Dendritic cell treated with granulocyte-macrophage colony-stimulating factor and Interleukin-4, amounts not matched to agents 40 ng/mL and 50 ng/mL, for 4 days (primary cell): ENCODE results near the gene SPAG9.

Experiments
- H3K27ac Mint-ChIP-seq: one replicate; pipeline ENCODE4 v1.8.0; 2022; ENCODE audit warnings: mild to moderate bottlenecking, mixed read lengths
- H3K27me3 Mint-ChIP-seq: one replicate; pipeline ENCODE4 v1.8.0; 2022; ENCODE audit warnings: mild to moderate bottlenecking, mixed read lengths
- H3K36me3 Mint-ChIP-seq: one replicate; pipeline ENCODE4 v1.8.0; 2022; ENCODE audit warnings: low read depth, mixed read lengths
- H3K4me1 Mint-ChIP-seq: one replicate; pipeline ENCODE4 v1.8.0; 2022; ENCODE audit warnings: low read depth, mixed read lengths
- H3K4me3 Mint-ChIP-seq: one replicate; pipeline ENCODE4 v1.8.0; 2022; ENCODE audit warnings: mild to moderate bottlenecking, moderate library complexity, mixed read lengths
- H3K9me3 Mint-ChIP-seq: one replicate; pipeline ENCODE4 v1.8.0; 2022; ENCODE audit warnings: mixed read lengths
- intact Hi-C: fragments of 100-400 bp; cut with micrococcal nuclease; formaldehyde crosslinking; loops from one replicate; pipeline ENCODE4 v1.15.0; 2022

Gene SPAG9

DNA sequence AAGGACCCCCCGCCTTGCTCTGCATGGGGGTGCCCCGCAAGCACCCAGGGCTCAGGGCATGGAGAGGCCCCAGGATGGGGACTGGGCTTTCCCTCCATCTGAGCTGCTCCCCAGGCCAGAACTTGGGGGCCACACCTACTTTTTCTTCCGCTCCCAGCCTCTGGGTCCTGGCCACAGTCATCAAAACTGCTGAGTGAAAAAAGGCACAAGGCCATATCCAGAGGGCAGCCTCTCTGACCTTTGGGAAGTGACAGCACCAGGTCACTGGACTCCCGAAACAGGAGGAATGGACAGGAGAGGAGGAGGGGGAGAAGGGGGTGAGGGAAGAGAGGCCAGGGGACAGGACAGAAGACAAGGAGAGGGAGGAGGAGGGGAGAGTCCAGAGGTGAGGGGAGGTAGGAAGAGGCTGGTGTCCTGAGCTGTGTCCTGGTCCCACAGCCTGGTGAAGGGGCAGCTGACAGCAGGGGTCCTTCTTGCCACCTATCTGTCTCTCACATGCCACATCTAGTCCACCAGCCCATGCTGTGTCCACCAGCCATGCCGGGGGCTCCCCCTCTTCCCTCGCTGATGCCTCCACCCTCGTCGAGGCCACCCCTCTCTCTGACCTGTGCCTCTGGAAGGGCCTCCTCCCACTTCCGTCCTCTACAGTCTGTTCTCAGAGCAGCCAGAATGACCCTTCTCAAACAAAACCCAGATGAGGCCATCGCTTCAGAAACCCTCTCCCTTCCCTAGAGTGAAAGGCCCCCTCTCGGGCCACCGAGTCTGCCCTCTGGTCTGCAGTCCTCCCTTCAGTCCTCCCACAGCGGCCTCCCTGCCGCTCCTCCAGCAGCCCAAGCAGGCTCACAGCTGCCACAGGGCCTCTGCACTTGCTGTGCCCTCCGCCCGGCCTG, 180.6 kb downstream of the SPAG9 start:
- peaks cover 7% of the 10 kb centered on the region for H3K27me3 Mint-ChIP-seq
- intact Hi-C loops = no loop called here
- no peaks in the 10 kb centered on the region for H3K36me3 Mint-ChIP-seq
- H3K4me1 Mint-ChIP-seq = peaks cover 21% of the 10 kb centered on the region
- no peak overlapping the region for H3K27ac Mint-ChIP-seq
- no peaks in the 10 kb centered on the region for H3K9me3 Mint-ChIP-seq
- no peak overlapping the region for H3K4me3 Mint-ChIP-seq

DNA sequence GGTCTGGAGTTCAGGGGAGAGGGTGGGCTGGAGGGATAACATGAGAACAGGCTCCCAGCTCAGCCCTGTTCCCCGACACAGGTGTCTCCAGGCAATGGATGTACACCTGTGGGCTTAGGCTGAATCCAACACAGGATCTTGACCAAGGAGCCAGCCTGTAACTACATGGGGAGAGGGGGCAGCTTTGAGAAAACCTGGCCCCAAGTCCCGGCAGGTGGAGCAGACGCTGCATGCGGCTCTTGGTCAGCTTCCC, 181.2 kb downstream of the SPAG9 start:
- no peak overlapping the region for H3K4me3 Mint-ChIP-seq
- no peaks in the 10 kb centered on the region for H3K36me3 Mint-ChIP-seq
- H3K9me3 Mint-ChIP-seq = no peaks in the 10 kb centered on the region
- peaks cover 6% of the 10 kb centered on the region for H3K27me3 Mint-ChIP-seq
- intact Hi-C loops = no loop called here
- H3K27ac Mint-ChIP-seq = no peak overlapping the region
- H3K4me1 Mint-ChIP-seq = peaks cover 26% of the 10 kb centered on the region

GRCh38 chr17:50938821-50939541, 181.7 kb downstream of the SPAG9 start:
- Mint-ChIP-seq H3K9me3 (no peaks in the 10 kb centered on the region), H3K27ac (no peak overlapping the region), H3K4me1 (peaks cover 25% of the 10 kb centered on the region), H3K36me3 (no peaks in the 10 kb centered on the region), H3K4me3 (no peak overlapping the region), H3K27me3 (peaks cover 3% of the 10 kb centered on the region)
- intact Hi-C loops = no loop called here

DNA sequence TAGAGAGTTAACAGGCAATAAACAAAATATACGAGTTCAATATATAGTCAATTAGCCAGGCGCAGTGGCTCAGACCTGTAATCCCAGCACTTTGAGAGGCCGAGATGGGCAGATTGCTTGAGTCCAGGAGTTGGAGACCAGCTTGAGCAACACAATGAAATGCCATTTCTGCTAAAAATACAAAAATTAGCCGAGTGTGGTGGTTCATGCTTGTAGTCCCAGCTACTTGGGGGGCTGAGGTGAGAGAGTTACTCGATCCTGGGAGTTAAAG, 184.7 kb downstream of the SPAG9 start:
- intact Hi-C loops = no loop called here
- peaks cover 44% of the 10 kb centered on the region for H3K4me1 Mint-ChIP-seq
- no peaks in the 10 kb centered on the region for H3K36me3 Mint-ChIP-seq

DNA sequence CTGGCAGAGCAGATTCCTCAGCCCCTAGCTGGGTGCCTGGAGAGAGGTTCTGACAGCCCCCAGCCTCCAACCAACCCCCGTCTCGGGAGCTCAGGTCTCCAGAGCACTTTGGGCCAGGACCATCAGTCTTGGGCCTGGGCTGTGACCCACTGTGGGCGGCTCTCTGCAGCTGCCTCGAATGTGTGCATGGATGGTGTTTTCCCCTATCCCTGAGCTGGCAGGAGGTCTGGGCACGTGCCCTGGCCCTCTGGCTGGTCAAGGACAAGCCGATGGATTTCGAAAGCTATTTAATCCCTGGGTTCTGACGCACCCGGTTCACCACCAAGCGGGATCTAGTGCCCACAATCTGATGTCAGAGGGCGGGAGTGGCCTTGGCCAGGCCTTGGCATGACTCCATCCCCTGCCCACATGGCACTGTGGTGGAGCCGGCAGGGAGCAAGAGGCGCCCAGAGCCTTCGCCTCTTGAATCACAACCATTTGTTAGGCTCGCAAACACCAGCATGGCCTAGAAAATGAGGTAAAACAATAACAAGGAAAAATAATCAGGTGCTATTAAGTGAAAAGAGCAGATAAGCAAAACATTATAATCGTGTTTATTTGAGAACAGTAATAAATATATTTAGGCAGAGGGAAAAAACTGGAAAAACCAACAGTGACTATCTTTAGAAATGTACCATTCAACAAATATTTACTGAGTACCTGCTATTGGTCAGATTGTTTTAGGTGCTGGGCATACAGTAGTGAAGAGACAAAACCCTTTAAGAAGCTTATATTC, 185.3 kb downstream of the SPAG9 start:
- H3K36me3 Mint-ChIP-seq = no peaks in the 10 kb centered on the region
- no peak overlapping the region for H3K4me3 Mint-ChIP-seq
- peak overlapping the region; percentile 54 for H3K27ac Mint-ChIP-seq
- H3K27me3 Mint-ChIP-seq = no peaks in the 10 kb centered on the region
- no peaks in the 10 kb centered on the region for H3K9me3 Mint-ChIP-seq
- H3K4me1 Mint-ChIP-seq = peaks cover 49% of the 10 kb centered on the region
- intact Hi-C loops = no loop called here

More for the DNA sequence above, 184.7 kb downstream of the SPAG9 start:
- no peak overlapping the region for H3K27ac Mint-ChIP-seq
- H3K27me3 Mint-ChIP-seq = no peaks in the 10 kb centered on the region
- no peak overlapping the region for H3K4me3 Mint-ChIP-seq
- H3K9me3 Mint-ChIP-seq = no peaks in the 10 kb centered on the region

DNA sequence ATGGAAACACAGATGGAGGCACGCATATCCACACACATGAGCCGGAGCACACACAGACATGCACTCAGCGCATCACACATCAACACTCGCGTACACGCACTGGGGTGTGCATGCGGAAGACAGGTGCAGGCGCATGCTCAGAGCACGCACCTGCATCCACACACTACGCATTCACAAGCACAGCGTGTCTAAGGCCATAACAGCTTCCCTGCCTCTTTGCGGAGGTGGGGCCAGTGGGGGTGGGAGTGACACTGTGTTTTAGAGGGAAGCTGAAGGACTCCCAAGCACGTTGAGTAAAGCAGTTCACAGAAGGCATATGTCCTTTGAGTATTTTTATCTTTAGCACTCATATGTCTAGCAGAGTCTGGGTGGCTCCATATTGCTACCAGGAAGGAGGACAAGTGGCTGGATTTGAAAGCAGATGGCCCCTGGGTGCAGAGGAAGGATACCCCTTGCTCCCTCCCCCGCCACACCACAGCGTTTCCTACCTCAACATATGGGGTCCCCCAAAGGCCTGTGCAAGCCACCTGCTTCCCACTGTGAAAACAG, 185.9 kb downstream of the SPAG9 start:
- Mint-ChIP-seq H3K4me1 (peaks cover 56% of the 10 kb centered on the region), H3K27ac (peak overlapping the region; percentile 54), H3K36me3 (no peaks in the 10 kb centered on the region), H3K9me3 (no peaks in the 10 kb centered on the region), H3K27me3 (peaks cover 5% of the 10 kb centered on the region), H3K4me3 (no peak overlapping the region)
- intact Hi-C loops = loop anchor here (5.0 kb wide), 1 partner anchor 67 kb away; the partner anchor contains the start of gene TOB1

- Mint-ChIP-seq H3K27ac (no peak overlapping the region), H3K4me3 (no peak overlapping the region), H3K27me3 (peaks cover 6% of the 10 kb centered on the region), H3K4me1 (peaks cover 59% of the 10 kb centered on the region), H3K9me3 (no peaks in the 10 kb centered on the region), H3K36me3 (no peaks in the 10 kb centered on the region)
- intact Hi-C loops = loop anchor here (5.0 kb wide), 1 partner anchor 67 kb away; the partner anchor contains the start of gene TOB1
Observed at GRCh38 chr17:50934161-50934560, 186.5 kb downstream of the SPAG9 start.

DNA sequence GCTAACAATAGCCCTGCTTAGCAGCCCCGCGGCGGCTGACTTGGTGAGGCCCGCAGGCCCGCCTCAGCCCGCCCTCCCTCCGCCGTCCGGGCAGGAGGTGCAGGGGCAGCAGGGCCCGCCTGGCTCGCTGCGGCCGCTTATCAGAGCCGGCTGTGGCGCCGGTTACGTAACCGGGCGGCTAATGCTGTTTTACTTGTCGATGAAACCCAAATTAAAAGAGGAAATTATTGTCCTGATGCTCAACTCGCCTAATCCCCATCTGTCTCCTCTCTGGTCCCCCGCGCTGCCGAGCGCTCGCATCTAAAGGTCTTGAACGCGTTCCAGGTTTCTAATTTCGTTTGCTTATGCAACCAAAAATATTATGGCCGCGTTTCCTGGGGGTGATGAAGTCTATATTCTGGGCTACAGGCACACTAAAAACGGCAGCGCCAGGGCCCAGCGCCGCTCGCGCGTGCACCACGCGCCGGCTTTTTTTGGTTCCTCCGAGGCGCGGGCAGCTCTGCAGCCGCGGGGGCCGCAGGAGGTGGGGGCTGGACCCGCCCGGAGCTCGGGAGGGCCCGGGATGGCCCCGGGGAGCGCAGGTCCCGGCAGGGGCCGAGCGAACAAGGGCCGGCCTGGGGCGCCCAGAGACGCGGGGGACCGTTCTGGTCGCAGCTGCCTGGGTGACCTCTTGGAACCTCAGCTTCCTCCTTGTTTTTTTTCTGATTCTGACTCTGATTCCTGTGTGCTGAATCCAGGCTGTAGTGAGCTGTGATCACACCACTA, 189.3 kb downstream of the SPAG9 start:
- Mint-ChIP-seq H3K27me3 (peaks cover 10% of the 10 kb centered on the region), H3K4me1 (peaks cover 74% of the 10 kb centered on the region), H3K36me3 (no peaks in the 10 kb centered on the region), H3K4me3 (peak overlapping the region; percentile 66), H3K27ac (peak overlapping the region; percentile 71), H3K9me3 (no peaks in the 10 kb centered on the region)
- intact Hi-C loops = loop anchor here (5.0 kb wide), 1 partner anchor 64 kb away; the partner anchor contains the start of gene TOB1

- H3K36me3 Mint-ChIP-seq = no peaks in the 10 kb centered on the region
- intact Hi-C loops = no loop called here
- H3K27me3 Mint-ChIP-seq = peaks cover 11% of the 10 kb centered on the region
- H3K9me3 Mint-ChIP-seq = no peaks in the 10 kb centered on the region
- no peak overlapping the region for H3K4me3 Mint-ChIP-seq
- H3K4me1 Mint-ChIP-seq = peaks cover 55% of the 10 kb centered on the region
- no peak overlapping the region for H3K27ac Mint-ChIP-seq
Observed at GRCh38 chr17:50928646-50929045, 192.0 kb downstream of the SPAG9 start.

- peaks cover 45% of the 10 kb centered on the region for H3K4me1 Mint-ChIP-seq
- H3K36me3 Mint-ChIP-seq = no peaks in the 10 kb centered on the region
- H3K27me3 Mint-ChIP-seq = peaks cover 11% of the 10 kb centered on the region
- H3K9me3 Mint-ChIP-seq = no peaks in the 10 kb centered on the region
- no peak overlapping the region for H3K4me3 Mint-ChIP-seq
- no peak overlapping the region for H3K27ac Mint-ChIP-seq
- intact Hi-C loops = no loop called here
Observed at GRCh38 chr17:50927287-50927686, 193.4 kb downstream of the SPAG9 start.

DNA sequence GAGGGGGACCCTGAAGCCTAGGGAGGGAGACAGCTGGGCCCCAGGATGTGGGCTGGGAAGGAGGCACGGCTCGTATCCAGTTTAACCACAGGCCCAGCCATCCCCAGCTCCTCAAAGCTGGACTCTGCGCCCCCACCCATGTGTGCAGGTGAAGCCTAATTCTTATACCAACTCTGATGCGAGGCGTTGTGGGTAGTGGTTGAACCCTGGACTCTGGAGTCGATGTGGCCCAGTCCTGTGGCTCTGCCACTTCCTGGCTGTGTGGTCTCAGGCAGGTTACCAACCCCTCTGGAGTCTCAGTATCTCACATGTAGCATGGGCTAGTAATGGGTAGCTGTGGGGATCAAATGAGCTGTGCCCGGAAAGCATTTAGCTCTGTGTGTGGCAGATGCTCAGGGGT, 194.1 kb downstream of the SPAG9 start:
- H3K4me1 Mint-ChIP-seq = peaks cover 44% of the 10 kb centered on the region

GRCh38 chr17:50925296-50925891, 195.3 kb downstream of the SPAG9 start:
- Mint-ChIP-seq H3K36me3 (no peaks in the 10 kb centered on the region), H3K9me3 (no peaks in the 10 kb centered on the region), H3K27ac (no peak overlapping the region), H3K4me3 (no peak overlapping the region), H3K4me1 (peaks cover 44% of the 10 kb centered on the region), H3K27me3 (peaks cover 15% of the 10 kb centered on the region)
- intact Hi-C loops = no loop called here

More for the DNA sequence above, 194.1 kb downstream of the SPAG9 start:
- intact Hi-C loops = no loop called here
- H3K27me3 Mint-ChIP-seq = peaks cover 11% of the 10 kb centered on the region
- H3K36me3 Mint-ChIP-seq = no peaks in the 10 kb centered on the region
- H3K9me3 Mint-ChIP-seq = no peaks in the 10 kb centered on the region
- H3K27ac Mint-ChIP-seq = no peak overlapping the region
- no peak overlapping the region for H3K4me3 Mint-ChIP-seq

- Mint-ChIP-seq H3K36me3 (no peaks in the 10 kb centered on the region), H3K27me3 (peaks cover 14% of the 10 kb centered on the region), H3K9me3 (no peaks in the 10 kb centered on the region), H3K27ac (no peak overlapping the region), H3K4me3 (no peak overlapping the region), H3K4me1 (peaks cover 44% of the 10 kb centered on the region)
- intact Hi-C loops = no loop called here
Observed at GRCh38 chr17:50924800-50925199, 195.9 kb downstream of the SPAG9 start.
